HepG2 (cell line): ENCODE results near the gene PPP1R9B. TPM values are rescaled to one million over a fixed set of nuclear protein-coding genes. Genes with fewer than 3 reads are reported as not detected.

Experiments
- ARID3A ChIP-seq: IDR thresholded peaks from 2 replicates; pipeline ENCODE4 v1.6.1; 2012; ENCODE audit warnings: low read depth, low read length, improper control_type of control experiment
- ASH2L ChIP-seq: fragments of 300-600, 200-600 bp; sonication (generic); IDR thresholded peaks from 2 replicates; pipeline ENCODE4 v1.7.0; 2017; ENCODE audit warnings: low read depth, mild to moderate bottlenecking, moderate library complexity, mixed read lengths, low read length; ENCODE audit not compliant: insufficient read length
- KAT7 ChIP-seq: IDR thresholded peaks from 2 replicates; pipeline ENCODE4 v1.6.1; 2018; ENCODE audit warnings: borderline replicate concordance, missing compliant biosample characterization
- MAFK ChIP-seq, 2 experiments: IDR thresholded peaks in 1 of 2; conservative IDR thresholded peaks in 1 of 2; 2 replicates each; pipeline ENCODE4 v1.6.1; 2011; ENCODE audit warnings: improper control_type of control experiment in 2 of 2, low read length in 2 of 2
- NFKB2 ChIP-seq: sonication (generic); formaldehyde crosslinking; IDR thresholded peaks from 2 replicates; pipeline ENCODE4 v1.4.0; 2020; ENCODE audit warnings: missing genetic modification reagents, borderline replicate concordance
- PHF21A ChIP-seq: sonication (generic); formaldehyde crosslinking; IDR thresholded peaks from 2 replicates; pipeline ENCODE4 v1.5.0; 2020; ENCODE audit warnings: mild to moderate bottlenecking, missing genetic modification reagents
- PPARG ChIP-seq: conservative IDR thresholded peaks from 2 replicates; pipeline ENCODE4 v1.6.1; 2016; ENCODE audit warnings: missing biosample characterization, missing genetic modification reagents
- TEAD3 ChIP-seq: optimal IDR thresholded peaks from 2 replicates; pipeline ENCODE3; 2016; ENCODE audit warnings: borderline replicate concordance
- XRCC5 ChIP-seq: fragments of 200-400 bp; formaldehyde crosslinking; optimal IDR thresholded peaks from 2 replicates; pipeline ENCODE3; 2017; ENCODE audit warnings: mild to moderate bottlenecking, low read length
- ZBTB43 ChIP-seq: sonication (generic); formaldehyde crosslinking; conservative IDR thresholded peaks from 2 replicates; pipeline ENCODE4 v1.4.0; 2020; ENCODE audit warnings: missing genetic modification reagents
- ZNF143 ChIP-seq: sonication (generic); formaldehyde crosslinking; IDR thresholded peaks from 2 replicates; pipeline ENCODE4 v1.4.0; 2020; ENCODE audit warnings: missing genetic modification reagents
- ZNF800 ChIP-seq: sonication (generic); formaldehyde crosslinking; IDR thresholded peaks from 2 replicates; pipeline ENCODE4 v1.4.0; 2020; ENCODE audit warnings: missing genetic modification reagents
- polyA plus RNA-seq, 8 experiments: library from polyadenylated mRNA; depleted of rRNA in 3 of 8; stranded (reverse) in 7 of 8; unstranded in 1 of 8; fragments of >200 nt; fragmentation: Illumina TruSeq in 4 of 8; extraction: Trizol in 4 of 8; gene quantifications; 2 replicates each; pipeline versions ENCODE4 v1.2.1 to v1.2.3, GENCODE V29; 2011 to 2016; ENCODE audit warnings: low read depth in 4 of 8, missing spikeins in 1 of 8, mixed read lengths in 1 of 8; ENCODE audit not compliant: insufficient read depth in 1 of 8
- total RNA-seq, 5 experiments: library from RNA; depleted of rRNA; stranded (reverse); fragments of >200 nt; fragmentation: Illumina TruSeq; extraction: Trizol; gene quantifications; 2 replicates each; pipeline ENCODE4 v1.2.3, GENCODE V29; 2016; ENCODE audit warnings: low read depth in 1 of 5
- TF ChIP-seq, protein P1 (sequence below): sonication (generic); formaldehyde crosslinking; IDR thresholded peaks from 2 replicates; pipeline ENCODE4 v1.5.1; 2020; ENCODE audit warnings: mild to moderate bottlenecking, moderate library complexity, missing genetic modification reagents
- TF ChIP-seq, protein P2 (sequence below): sonication (generic); formaldehyde crosslinking; IDR thresholded peaks from 2 replicates; pipeline ENCODE4 v1.4.0; 2020; ENCODE audit warnings: missing genetic modification reagents
- TF ChIP-seq, protein P3 (sequence below): IDR thresholded peaks from 2 replicates; pipeline ENCODE4 v1.6.1; 2016
- TF ChIP-seq, protein P4 (sequence below): sonication (generic); formaldehyde crosslinking; IDR thresholded peaks from 2 replicates; pipeline ENCODE4 v1.4.0; 2020; ENCODE audit warnings: missing genetic modification reagents

The PPP1R9B gene
- total and polyA plus RNA-seq, 2 of the 13 experiments (the other 11 are each of a cell fraction or from before 2014, with no cell fraction given), result 9.4 to 15.8 TPM

- TF ChIP-seq MAFK (conservative IDR thresholded peaks at IDR 0.05 in 1 of 2, IDR thresholded peaks at IDR 0.05 in 1 of 2; ENCODE audit: low read length in 2 of 2), result peak; percentile 27 to 69; a peak in 3 of 4 replicates
- no peak for TF ChIP-seq ASH2L
- 0 out of 2 replicates have a peak, but pooled peaks have one; percentile 46 for TF ChIP-seq ZBTB43
- TF ChIP-seq, protein P1, sequence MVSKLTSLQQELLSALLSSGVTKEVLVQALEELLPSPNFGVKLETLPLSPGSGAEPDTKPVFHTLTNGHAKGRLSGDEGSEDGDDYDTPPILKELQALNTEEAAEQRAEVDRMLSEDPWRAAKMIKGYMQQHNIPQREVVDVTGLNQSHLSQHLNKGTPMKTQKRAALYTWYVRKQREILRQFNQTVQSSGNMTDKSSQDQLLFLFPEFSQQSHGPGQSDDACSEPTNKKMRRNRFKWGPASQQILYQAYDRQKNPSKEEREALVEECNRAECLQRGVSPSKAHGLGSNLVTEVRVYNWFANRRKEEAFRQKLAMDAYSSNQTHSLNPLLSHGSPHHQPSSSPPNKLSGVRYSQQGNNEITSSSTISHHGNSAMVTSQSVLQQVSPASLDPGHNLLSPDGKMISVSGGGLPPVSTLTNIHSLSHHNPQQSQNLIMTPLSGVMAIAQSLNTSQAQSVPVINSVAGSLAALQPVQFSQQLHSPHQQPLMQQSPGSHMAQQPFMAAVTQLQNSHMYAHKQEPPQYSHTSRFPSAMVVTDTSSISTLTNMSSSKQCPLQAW (CRISPR knock-in tag), result 0 out of 2 replicates have a peak, but pooled peaks have one; percentile 9
- peak; percentile 67 for TF ChIP-seq XRCC5
- TF ChIP-seq, protein P2, sequence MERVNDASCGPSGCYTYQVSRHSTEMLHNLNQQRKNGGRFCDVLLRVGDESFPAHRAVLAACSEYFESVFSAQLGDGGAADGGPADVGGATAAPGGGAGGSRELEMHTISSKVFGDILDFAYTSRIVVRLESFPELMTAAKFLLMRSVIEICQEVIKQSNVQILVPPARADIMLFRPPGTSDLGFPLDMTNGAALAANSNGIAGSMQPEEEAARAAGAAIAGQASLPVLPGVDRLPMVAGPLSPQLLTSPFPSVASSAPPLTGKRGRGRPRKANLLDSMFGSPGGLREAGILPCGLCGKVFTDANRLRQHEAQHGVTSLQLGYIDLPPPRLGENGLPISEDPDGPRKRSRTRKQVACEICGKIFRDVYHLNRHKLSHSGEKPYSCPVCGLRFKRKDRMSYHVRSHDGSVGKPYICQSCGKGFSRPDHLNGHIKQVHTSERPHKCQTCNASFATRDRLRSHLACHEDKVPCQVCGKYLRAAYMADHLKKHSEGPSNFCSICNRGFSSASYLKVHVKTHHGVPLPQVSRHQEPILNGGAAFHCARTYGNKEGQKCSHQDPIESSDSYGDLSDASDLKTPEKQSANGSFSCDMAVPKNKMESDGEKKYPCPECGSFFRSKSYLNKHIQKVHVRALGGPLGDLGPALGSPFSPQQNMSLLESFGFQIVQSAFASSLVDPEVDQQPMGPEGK, result peak; percentile 85
- no peak for TF ChIP-seq TEAD3
- 0 out of 2 replicates have a peak, but pooled peaks have one; percentile 13 for TF ChIP-seq PPARG (CRISPR knock-in tag)
- TF ChIP-seq ZNF143 (CRISPR knock-in tag), result peak; percentile 59
- peak; percentile 51; the same call in 1 of the 2 replicates for TF ChIP-seq NFKB2
- TF ChIP-seq, protein P3, sequence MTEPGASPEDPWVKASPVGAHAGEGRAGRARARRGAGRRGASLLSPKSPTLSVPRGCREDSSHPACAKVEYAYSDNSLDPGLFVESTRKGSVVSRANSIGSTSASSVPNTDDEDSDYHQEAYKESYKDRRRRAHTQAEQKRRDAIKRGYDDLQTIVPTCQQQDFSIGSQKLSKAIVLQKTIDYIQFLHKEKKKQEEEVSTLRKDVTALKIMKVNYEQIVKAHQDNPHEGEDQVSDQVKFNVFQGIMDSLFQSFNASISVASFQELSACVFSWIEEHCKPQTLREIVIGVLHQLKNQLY, result peak; percentile 24; the same call in 1 of the 2 replicates
- TF ChIP-seq, protein P4, sequence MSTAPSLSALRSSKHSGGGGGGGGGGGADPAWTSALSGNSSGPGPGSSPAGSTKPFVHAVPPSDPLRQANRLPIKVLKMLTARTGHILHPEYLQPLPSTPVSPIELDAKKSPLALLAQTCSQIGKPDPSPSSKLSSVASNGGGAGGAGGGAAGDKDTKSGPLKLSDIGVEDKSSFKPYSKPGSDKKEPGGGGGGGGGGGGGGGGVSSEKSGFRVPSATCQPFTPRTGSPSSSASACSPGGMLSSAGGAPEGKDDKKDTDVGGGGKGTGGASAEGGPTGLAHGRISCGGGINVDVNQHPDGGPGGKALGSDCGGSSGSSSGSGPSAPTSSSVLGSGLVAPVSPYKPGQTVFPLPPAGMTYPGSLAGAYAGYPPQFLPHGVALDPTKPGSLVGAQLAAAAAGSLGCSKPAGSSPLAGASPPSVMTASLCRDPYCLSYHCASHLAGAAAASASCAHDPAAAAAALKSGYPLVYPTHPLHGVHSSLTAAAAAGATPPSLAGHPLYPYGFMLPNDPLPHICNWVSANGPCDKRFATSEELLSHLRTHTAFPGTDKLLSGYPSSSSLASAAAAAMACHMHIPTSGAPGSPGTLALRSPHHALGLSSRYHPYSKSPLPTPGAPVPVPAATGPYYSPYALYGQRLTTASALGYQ (CRISPR knock-in tag), result peak; percentile 57; the same call in 1 of the 2 replicates
- no peak for TF ChIP-seq KAT7
- TF ChIP-seq ARID3A, result no peak
- TF ChIP-seq ZNF800 (CRISPR knock-in tag), result 0 out of 2 replicates have a peak, but pooled peaks have one; percentile 63
- peak; percentile 51; the same call in 1 of the 2 replicates for TF ChIP-seq PHF21A (CRISPR knock-in tag)
Observed at GRCh38 chr17:50133028-50133768, 17.3 kb downstream of the PPP1R9B start (continued).
